Activated naive CD8-positive, alpha-beta T cell treated with anti-CD3 and anti-CD28 coated beads, Interleukin-2, amount 10 ng/mL, durations not matched to agents 7 days and 5 days (primary cell): Measurements from ENCODE around the gene AURKAIP1. TPM values are rescaled to one million over a fixed set of nuclear protein-coding genes. Genes with fewer than 3 reads are reported as not detected.

Experiments used
- ATAC-seq: fragments of 150-1000 bp; cut with Tn5 transposase; one replicate; pipeline ENCODE4 v1.10.0; 2021; ENCODE audit warnings: low read depth, moderate library complexity
- POLR2A ChIA-PET: fragments of 350-600 bp; sonication (Branson Sonifier 250); formaldehyde crosslinking; loops from one replicate; lab custom pipeline; 2021; ENCODE audit warnings: antibody characterized with exemption; lab: Charles Lee
- DNase-seq: peaks from one replicate; pipeline ENCODE4 v3.0.0; 2021
- H3K27ac Mint-ChIP-seq: one replicate; pipeline ENCODE4 v1.8.0; 2022; ENCODE audit warnings: mild to moderate bottlenecking, mixed read lengths
- H3K27me3 Mint-ChIP-seq: one replicate; pipeline ENCODE4 v1.8.0; 2022; ENCODE audit warnings: mild to moderate bottlenecking, moderate library complexity, mixed read lengths
- H3K36me3 Mint-ChIP-seq: one replicate; pipeline ENCODE4 v1.8.0; 2021; ENCODE audit warnings: mild to moderate bottlenecking, mixed read lengths
- H3K4me1 Mint-ChIP-seq: one replicate; pipeline ENCODE4 v1.8.0; 2021; ENCODE audit warnings: mixed read lengths
- H3K4me3 Mint-ChIP-seq: one replicate; pipeline ENCODE4 v1.8.0; 2022; ENCODE audit warnings: mild to moderate bottlenecking, moderate library complexity, mixed read lengths
- H3K9me3 Mint-ChIP-seq: one replicate; pipeline ENCODE4 v1.8.0; 2021; ENCODE audit warnings: mixed read lengths
- total RNA-seq, 2 experiments: library from RNA; stranded (reverse); gene quantifications; one replicate each; pipeline ENCODE4 v1.2.3, GENCODE V29; 2021

Gene AURKAIP1
- total RNA-seq, 2 experiments from 2014 or later, result 87.3 to 97.1 TPM

GRCh38 chr1:1333551-1334241 lies 41.3 kb downstream of the AURKAIP1 start:
- Mint-ChIP-seq H3K4me1 (no peaks in the 10 kb centered on the region), H3K27me3 (no peaks in the 10 kb centered on the region), H3K9me3 (no peaks in the 10 kb centered on the region), H3K27ac (no peak overlapping the region), H3K4me3 (no peak overlapping the region), H3K36me3 (no peaks in the 10 kb centered on the region)
- ATAC-seq (no peak), DNase-seq (no peak)
- POLR2A ChIA-PET, result no interaction called here

GRCh38 chr1:1332774-1333480 lies 42.1 kb downstream of the AURKAIP1 start:
- H3K4me1 Mint-ChIP-seq, result no peaks in the 10 kb centered on the region
- no peak for ATAC-seq
- no peaks in the 10 kb centered on the region for H3K27me3 Mint-ChIP-seq
- POLR2A ChIA-PET, result no interaction called here
- H3K36me3 Mint-ChIP-seq, result no peaks in the 10 kb centered on the region
- DNase-seq, result no peak
- no peaks in the 10 kb centered on the region for H3K9me3 Mint-ChIP-seq
- H3K27ac Mint-ChIP-seq, result no peak overlapping the region
- no peak overlapping the region for H3K4me3 Mint-ChIP-seq

- no peak overlapping the region for H3K27ac Mint-ChIP-seq
Measured at GRCh38 chr1:1332031-1332755, 42.8 kb downstream of the AURKAIP1 start.

GRCh38 chr1:1331068-1331965 lies 43.7 kb downstream of the AURKAIP1 start, which contains the start of gene TAS1R3:
TAS1R3 (plus strand) TSS chr1:1331280; CDS start chr1:1331346, 66 bp downstream.
- H3K4me1 Mint-ChIP-seq, result peaks cover under 1% of the 10 kb centered on the region
- POLR2A ChIA-PET, result no interaction called here
- DNase-seq (no peak), ATAC-seq (no peak)
- no peak within 1 kb of the TSS for H3K27ac Mint-ChIP-seq
- H3K27me3 Mint-ChIP-seq, result no peaks in the 10 kb centered on the region
- no peak within 1 kb of the TSS for H3K4me3 Mint-ChIP-seq
- no peaks in the 10 kb centered on the region for H3K9me3 Mint-ChIP-seq
- H3K36me3 Mint-ChIP-seq, result no peaks in the 10 kb centered on the region

More at GRCh38 chr1:1332031-1332755, 42.8 kb downstream of the AURKAIP1 start:
- no peaks in the 10 kb centered on the region for H3K4me1 Mint-ChIP-seq
- no peak overlapping the region for H3K4me3 Mint-ChIP-seq
- DNase-seq (no peak), ATAC-seq (no peak)
- H3K9me3 Mint-ChIP-seq, result no peaks in the 10 kb centered on the region
- POLR2A ChIA-PET, result no interaction called here
- no peaks in the 10 kb centered on the region for H3K27me3 Mint-ChIP-seq
- H3K36me3 Mint-ChIP-seq, result no peaks in the 10 kb centered on the region

- ATAC-seq (no peak), DNase-seq (no peak)
- H3K4me3 Mint-ChIP-seq, result no peak overlapping the region
- H3K36me3 Mint-ChIP-seq, result no peaks in the 10 kb centered on the region
- no peaks in the 10 kb centered on the region for H3K9me3 Mint-ChIP-seq
- peaks cover 4% of the 10 kb centered on the region for H3K4me1 Mint-ChIP-seq
- H3K27ac Mint-ChIP-seq, result no peak overlapping the region
- POLR2A ChIA-PET, result no interaction called here
- no peaks in the 10 kb centered on the region for H3K27me3 Mint-ChIP-seq
Measured at GRCh38 chr1:1330366-1331067, 44.5 kb downstream of the AURKAIP1 start.

GRCh38 chr1:1329304-1330210 lies 45.5 kb downstream of the AURKAIP1 start:
- Mint-ChIP-seq H3K27me3 (no peaks in the 10 kb centered on the region), H3K36me3 (no peaks in the 10 kb centered on the region), H3K27ac (no peak overlapping the region), H3K9me3 (no peaks in the 10 kb centered on the region), H3K4me1 (peaks cover 4% of the 10 kb centered on the region), H3K4me3 (no peak overlapping the region)
- no peak for ATAC-seq
- no peak for DNase-seq
- POLR2A ChIA-PET, result no interaction called here

- H3K27ac Mint-ChIP-seq, result no peak overlapping the region
- H3K4me1 Mint-ChIP-seq, result peaks cover 8% of the 10 kb centered on the region
- ATAC-seq, result no peak
- H3K27me3 Mint-ChIP-seq, result no peaks in the 10 kb centered on the region
- no peaks in the 10 kb centered on the region for H3K36me3 Mint-ChIP-seq
- DNase-seq, result no peak
- POLR2A ChIA-PET, result interaction anchor here (0.5 kb wide), 1 partner anchor 419 kb away, joined by 4 read pairs; no protein-coding TSS in a partner anchor
- no peaks in the 10 kb centered on the region for H3K9me3 Mint-ChIP-seq
- no peak overlapping the region for H3K4me3 Mint-ChIP-seq
Measured at GRCh38 chr1:1328254-1328653, 46.8 kb downstream of the AURKAIP1 start.

- Mint-ChIP-seq H3K27me3 (no peaks in the 10 kb centered on the region), H3K36me3 (no peaks in the 10 kb centered on the region), H3K4me1 (peaks cover 11% of the 10 kb centered on the region), H3K4me3 (no peak overlapping the region), H3K9me3 (no peaks in the 10 kb centered on the region), H3K27ac (no peak overlapping the region)
- POLR2A ChIA-PET, result no interaction called here
- DNase-seq, result no peak
- no peak for ATAC-seq
Measured at GRCh38 chr1:1327291-1327690, 47.7 kb downstream of the AURKAIP1 start.

GRCh38 chr1:1326075-1326605 lies 48.9 kb downstream of the AURKAIP1 start:
- Mint-ChIP-seq H3K4me1 (peaks cover 15% of the 10 kb centered on the region), H3K27me3 (no peaks in the 10 kb centered on the region), H3K9me3 (no peaks in the 10 kb centered on the region), H3K36me3 (no peaks in the 10 kb centered on the region), H3K27ac (peak overlapping the region; percentile 80), H3K4me3 (peak overlapping the region; percentile 76)
- POLR2A ChIA-PET, result interaction anchor here (1.1 to 1.3 kb wide), 2 partner anchors 12 to 49 kb away, joined by 3 read pairs; partner anchors contain the start of gene AURKAIP1
- ATAC-seq, result no peak
- DNase-seq, result no peak

GRCh38 chr1:1325288-1326074 lies 49.5 kb downstream of the AURKAIP1 start:
- Mint-ChIP-seq H3K36me3 (no peaks in the 10 kb centered on the region), H3K4me1 (peaks cover 15% of the 10 kb centered on the region), H3K9me3 (no peaks in the 10 kb centered on the region), H3K27me3 (no peaks in the 10 kb centered on the region), H3K27ac (peak overlapping the region; percentile 80), H3K4me3 (peak overlapping the region; percentile 76)
- DNase-seq (no peak), ATAC-seq (no peak)
- POLR2A ChIA-PET, result interaction anchor here (0.8 to 1.3 kb wide), 4 partner anchors 11 to 74 kb away, joined by 3 read pairs; partner anchors contain the start of genes AURKAIP1, CCNL2 and UBE2J2
